ENCODE measurements around the gene ST3GAL3.
A peak's percentile ranks its signal among the peaks of the same experiment; 100 is the strongest.

The ST3GAL3 gene

DNA sequence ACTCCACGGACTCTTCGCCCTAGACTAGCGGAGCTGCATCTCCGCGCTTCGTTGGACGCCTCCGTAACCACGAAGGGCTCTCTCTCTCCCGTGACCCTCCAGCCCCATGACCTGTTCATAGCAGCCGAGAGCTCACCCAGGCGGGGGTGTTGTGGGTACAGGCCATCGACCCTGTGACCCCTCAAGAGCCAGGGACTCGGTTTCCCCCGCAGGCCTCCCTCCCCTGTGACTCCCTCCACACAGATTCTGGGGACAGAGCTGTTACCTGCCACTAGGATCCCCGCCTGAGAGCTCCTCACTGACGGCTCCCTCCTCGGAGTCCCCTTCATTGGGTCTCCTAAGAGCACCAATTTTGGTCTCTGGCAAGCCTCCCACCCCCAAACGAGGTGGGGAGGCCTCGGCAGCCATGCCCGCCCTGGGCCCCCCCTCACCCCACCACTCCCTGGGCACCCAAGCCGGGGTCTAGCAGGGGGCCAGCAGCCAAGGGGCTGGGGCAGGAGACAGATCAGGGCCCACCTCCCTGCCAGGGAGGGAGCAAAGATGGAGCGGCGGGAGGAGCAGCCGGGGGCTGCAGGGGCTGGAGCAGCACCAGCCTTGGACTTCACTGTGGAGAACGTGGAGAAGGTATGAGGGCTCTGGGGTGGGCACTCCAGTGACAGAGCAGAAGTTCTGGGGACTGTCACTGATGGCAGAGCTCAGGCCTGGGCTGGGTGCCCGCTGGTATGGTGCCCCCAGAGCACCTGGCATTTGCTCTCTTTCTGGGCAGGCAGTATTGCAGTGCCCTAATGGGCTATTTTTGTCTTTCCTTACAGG is 239.9 kb downstream of the ST3GAL3 start:
- no peak for DNase-seq

DNA sequence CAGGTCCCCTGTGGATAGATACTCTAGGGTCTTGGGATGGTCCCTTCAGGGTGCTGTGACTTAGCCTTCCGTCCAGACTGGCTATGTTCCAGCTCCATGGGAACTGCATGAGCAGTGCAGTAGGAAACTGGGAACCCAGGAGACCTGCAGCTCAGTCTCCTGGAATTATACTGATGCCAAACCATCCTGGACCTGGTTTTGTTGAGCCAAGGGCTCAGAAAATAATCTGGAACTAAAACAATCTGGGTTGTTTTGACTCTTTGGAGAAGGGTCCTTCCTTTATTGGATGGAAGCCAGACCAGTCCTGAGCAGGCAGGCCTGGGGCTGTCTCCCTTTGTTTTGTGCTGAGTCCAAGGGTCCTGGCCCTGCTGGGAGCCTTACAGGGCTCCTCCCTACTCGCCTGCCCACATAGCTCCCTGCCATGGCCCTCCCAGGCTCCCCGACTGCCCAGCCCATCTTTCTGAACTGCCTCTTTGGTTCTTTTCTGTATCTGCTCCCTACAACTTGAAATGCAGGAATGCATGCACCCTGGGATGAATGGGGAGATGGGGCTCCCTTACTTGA is 240.6 kb downstream of the ST3GAL3 start:
- no peak for DNase-seq

DNA sequence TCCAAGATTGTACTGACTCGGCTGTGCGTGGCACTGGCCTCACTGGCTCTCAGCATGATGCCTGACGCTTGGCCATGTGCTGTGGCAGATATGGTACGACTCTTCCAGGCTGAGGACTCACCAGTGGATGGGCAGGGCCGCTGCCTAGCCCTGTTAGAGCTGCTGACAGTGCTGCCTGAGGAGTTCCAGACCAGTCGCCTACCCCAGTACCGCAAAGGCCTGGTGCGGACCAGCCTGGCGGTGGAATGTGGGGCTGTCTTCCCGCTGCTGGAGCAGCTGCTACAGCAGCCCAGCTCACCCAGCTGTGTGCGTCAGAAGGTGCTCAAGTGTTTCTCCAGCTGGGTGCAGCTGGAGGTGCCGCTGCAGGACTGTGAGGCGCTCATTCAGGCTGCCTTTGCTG is 242.3 kb downstream of the ST3GAL3 start:
- no peak for DNase-seq

DNA sequence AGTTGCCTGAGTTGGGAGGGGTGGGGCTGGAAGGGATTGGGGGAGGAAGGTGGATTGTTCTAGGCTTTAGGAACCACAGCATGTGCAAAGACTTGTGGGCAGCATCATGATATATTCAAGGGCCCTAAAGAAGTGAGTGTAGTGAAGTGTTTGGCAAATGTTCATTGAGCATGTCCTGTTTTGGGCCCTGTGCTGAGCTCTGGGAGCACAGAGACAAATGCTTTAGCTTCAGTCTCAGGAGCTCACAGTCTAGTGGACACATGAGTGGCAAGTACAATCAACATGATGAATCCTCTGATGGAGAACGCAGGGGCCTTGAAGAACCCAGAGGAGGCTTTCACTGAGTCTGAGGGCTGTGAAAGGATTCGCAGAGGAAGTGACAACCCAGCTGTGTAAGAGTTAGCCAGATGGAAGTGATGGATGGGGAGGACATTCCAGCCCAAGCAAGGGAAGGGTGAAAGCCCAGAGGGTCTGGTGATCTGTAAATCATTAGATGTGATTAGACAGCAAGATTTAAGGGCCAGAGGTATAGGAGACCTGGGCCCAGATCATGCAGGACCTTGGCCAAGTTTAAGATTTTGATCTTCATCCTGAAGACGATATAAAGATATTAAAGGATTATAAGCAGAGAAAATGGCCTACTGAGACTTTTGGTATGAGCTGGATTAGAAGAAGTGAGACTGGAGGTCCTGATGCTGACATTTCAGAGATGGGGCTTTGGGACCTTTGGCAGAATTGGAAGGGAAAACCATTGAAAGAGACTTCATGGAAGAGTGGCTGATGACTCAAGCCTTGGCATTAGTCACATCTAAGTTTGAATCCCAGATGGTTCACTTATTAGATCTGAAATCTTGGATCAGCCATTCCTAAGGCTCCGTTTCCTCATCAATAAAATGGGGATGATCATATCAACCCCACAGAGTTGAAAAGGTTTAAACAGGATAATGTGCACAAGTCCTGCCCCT is 244.0 kb downstream of the ST3GAL3 start:
- no peak for DNase-seq

DNA sequence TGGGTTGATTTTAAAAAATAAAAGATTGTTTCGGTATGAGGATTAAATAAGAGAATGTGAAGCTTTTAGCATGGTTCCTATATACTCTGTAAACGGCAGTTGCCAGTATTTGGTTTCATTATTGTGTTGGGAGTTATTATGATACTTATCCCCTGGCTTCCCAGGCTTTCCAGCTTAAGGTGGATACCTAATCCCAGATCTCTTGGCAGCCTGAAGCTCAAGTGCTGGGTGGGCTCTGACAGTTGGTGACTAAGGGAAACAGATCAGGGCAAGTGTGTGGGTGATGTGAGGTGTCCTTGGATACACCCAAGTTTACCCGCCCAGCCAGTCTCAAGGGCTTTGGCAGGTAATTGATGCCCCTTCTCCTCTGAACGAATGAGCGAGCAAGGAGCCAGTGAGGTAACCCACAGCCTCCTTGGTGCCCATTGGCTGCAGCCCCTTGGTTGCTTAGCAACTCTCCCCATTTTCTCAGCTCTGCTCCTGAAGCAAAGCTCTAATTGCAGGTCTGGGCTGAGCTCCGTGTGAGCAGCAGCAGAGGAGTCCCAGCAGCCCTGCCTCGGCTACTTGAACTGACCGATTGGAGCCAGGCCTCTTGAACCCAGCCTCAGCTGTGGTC is 245.5 kb downstream of the ST3GAL3 start:
- DNase-seq = no peak

DNA sequence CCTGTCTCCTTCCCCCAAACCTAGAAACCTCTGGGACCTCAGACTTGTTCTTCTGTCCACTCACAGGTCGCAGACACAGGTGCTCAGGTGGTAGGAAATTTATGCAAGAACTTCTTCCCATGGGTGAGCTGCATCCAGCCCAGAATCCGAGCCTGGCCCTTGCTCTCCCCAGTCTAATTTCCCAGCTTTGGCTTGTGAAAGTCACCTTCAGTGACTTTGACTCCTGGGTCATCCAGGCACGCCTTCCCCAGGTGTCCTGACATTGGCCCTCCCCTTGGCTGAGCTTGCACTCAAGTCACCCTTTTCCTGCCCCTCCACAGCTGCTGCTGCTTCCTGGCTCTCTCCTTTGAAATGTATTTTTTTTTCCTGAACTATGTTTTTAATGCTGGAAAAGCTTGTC is 246.0 kb downstream of the ST3GAL3 start:
- DNase-seq = no peak

DNA sequence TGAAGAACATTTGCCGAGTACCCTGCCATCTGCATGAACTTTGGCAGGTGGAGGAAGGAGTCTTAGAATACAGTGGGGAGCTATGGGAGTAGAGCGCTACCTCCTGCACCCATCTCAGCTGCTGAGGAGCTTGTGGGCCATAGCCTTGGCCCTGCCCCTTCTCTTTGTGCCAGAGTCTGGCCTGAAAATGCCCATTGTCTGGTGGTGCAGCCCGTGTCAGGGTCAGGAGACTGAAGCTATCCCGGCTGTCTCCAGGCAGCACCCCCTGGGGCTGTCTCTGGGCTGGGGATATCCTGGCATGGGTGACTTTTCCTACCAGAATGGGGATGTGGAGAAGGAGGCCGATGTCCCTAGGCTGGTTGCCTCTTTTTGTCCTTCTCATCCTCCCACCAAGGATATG is 246.7 kb downstream of the ST3GAL3 start:
- no peak for DNase-seq

DNA sequence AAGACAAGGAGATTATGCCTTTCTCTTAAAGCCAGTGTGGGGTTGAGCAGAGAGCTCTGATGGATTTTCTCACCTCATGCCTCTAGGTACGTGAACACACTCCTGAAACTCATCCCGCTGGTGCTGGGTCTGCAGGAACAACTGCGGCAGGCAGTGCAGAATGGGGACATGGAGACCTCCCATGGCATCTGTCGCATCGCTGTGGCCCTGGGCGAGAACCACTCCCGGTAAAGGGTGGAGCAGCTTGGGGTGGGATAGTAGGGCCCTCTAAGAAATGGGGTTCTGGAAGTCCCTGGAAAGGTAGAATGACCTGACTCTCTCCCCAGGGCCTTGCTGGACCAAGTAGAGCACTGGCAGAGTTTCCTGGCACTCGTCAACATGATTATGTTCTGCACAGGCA is 248.9 kb downstream of the ST3GAL3 start:
- no peak for DNase-seq

DNA sequence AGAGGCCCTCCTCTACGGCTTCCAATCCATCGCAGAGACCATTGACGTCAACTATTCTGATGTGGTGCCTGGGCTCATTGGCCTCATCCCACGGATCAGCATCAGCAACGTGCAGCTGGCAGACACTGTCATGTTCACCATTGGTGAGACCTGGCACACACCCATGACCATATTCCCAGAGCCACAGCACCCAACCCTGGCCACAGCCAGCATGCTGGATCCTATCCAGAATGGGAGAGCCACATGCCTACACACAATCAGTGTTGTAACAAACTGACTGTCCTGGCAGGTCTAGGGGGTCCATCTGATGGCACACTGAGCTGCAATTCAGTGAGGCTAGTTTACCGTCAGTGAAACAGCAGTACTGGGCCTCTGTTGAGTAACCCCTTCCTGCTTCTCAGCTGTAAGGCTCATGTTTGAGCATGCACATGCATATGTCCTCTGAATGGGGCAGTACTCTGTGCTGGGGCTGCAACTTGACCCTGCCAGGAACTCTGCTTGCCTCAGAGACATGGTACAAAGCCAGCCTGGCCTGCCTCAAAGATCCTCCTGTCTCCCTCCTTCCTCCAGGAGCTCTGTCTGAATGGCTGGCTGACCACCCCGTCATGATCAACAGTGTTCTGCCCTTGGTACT is 250.2 kb downstream of the ST3GAL3 start:
- DNase-seq = no peak

DNA sequence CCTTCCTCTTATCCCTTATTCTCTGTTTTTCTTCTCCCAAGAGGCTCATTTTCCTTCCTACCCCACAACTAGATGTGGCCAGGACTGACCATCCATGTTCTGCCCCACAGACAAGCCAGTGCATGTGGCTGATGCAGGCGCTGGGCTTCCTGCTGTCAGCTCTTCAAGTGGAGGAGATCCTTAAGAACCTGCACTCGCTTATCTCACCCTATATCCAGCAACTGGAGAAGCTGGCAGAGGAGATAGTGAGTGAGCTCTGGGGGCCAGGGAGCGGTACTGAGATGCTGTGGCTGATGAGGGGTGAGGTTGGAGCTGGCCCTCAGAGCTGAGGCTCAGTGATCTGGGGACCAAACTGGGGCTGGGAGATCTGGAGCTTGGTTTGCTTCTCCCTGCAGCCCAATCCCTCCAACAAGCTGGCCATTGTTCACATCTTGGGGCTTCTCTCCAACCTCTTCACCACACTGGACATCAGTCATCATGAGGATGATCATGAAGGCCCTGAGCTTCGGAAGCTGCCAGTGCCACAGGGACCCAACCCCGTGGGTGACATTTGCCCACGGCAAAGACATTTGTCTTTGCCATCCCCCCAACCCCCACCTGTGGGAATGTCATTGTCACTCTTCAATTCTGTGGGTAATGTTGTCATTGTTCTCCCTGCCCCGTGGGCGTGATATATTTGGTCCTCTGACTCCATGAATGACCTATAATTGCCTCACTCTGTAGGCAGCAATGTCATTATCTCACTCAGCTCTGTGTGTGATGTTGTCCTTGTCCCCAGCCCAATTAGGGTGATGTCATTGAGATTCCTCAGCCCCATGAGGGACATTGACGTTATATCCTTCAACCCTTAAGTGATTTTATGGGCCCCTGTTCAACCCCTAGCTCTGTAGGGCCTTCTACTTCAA is 251.3 kb downstream of the ST3GAL3 start:
- DNase-seq = no peak

DNA sequence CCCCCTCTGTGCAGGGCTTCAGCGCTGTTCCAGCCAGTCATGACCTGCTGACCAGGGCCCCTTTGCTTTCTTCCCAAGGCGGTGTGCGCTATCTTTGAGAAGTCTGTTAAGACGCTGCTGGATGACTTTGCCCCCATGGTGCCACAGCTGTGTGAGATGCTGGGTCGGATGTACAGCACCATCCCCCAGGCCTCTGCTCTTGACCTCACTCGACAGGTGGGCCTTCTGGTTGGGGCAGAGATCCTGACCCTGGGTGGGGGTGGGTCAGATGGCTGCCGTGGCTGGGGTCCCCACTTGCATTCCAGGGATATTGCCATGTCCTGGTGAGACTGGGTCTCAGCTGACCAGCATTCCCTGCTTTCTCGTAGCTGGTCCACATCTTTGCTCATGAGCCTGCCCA is 253.5 kb downstream of the ST3GAL3 start:
- no peak for DNase-seq

DNA sequence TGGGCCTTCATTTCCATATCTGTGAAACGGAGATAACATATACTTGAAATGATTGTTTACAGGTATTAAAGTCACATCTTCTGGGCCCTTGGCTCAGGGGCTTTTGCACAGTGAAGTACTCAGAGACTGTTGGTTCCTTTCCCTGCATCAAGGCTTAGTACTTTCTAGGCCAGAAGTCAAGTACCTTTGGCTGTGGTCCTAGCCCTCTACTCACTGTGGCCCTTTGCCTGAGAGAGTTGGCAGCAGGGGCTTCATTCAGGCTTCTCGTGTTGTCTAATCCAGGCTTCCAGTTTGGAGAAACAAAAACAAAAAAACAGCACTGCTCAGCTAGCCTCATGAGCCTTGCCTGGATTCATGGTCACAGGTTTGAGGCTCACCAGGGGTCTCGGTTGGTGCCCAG is 254.4 kb downstream of the ST3GAL3 start:
- DNase-seq = no peak

DNA sequence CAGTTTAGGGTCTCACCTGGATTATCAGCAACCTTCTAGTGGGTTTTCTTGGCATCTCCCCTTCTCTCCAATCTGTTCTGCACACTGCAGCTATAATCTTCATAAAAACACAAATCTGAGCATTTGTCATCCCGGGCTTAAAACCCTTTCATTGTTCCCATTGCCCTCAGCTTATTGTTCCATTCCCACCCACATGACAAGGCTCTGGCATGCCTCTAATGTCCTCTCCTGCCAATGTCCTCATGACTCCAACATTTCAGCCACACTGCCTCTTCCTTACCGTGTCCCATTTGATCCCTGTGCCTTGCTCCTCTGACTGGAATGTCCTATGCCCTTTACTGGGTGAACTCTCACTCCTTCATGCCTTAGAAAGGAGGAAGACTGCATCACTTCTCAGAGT is 255.0 kb downstream of the ST3GAL3 start:
- DNase-seq = no peak

DNA sequence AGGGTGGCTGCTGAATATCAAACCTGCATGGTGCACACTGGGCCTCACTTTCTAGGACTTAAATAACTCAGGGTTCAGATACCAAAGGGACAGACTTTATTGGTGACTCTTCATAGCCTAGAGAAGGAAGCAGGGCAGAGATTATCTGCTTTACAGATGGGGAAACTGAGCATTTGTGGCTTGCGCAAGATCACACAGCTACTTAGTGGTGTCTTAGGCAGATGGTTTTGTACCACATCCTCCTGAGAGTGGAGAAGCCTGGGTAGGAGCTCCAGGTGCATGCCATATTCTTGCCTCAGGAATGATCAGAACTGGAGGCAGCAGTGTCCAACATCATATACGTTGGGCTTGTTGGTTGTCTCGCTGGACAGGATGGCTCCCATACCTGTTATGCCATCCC is 255.7 kb downstream of the ST3GAL3 start:
- no peak for DNase-seq

DNA sequence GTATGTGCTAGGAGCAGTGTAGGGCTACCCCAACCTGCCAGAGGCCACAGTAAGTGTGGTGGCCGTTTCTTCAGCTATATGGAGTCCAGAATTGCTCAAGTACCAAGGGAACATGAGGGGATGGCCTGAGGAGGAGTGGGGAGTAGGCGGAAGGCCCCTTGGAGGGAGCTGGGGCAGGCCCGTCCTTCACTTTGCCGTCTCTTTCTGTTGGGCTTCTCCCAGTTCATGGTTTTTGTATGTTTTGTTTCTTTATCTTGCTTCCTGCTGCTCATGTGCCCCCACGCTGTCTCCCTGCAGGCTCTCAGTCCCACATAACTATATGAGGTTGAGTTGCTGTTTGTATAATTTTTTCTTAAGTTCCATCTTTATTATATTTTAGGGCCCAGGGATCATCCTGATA is 256.6 kb downstream of the ST3GAL3 start:
- no peak for DNase-seq

DNA sequence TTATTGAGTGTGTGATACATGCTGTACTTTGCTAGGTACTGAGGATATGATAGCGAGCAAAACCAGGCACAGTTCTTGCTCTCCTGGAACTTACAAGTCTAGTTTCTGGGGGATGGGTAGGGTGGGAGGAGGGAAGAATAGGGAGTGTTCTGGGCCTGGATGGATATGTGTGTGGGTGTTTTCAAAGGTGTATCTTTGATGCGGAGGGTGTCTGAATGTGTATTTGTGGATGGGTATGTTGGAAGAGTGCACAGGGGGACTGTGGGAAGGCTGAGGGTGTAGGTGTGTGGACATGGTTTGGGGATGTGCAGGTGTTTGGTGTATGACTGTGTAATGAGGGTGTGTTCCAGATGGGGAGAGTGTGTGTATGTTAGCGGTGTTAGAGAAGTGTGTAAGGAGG is 258.0 kb downstream of the ST3GAL3 start:
- DNase-seq = no peak

DNA sequence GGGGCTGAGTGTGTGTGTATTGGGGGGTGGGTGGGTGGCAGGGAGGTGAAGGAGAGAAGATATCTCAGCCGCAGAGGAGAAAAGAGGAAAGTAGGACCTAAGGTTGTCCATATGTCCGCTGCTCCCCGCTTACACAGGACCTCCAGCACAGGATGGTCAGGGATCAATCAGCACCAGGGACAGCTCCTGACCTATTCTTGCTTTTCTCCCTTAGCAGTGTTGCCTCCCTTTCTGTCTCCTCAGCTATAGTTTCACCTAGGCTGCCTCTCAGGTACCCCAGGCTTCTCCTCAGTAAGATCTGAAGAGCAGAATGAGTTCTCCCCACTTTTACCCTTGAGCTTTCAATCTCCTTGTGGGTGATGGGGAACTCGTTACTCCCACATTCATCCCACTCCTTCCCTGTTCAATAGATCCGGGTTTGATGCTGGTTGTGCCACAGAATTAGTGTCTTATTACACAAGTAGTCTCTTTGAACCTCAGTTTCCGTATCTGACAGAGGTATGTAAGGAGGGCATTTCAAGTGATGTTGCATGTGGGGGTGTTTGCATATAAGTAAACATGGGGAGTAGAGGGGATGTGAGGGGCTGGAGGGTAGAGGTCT is 261.1 kb downstream of the ST3GAL3 start:
- DNase-seq = peak; percentile 44

DNA sequence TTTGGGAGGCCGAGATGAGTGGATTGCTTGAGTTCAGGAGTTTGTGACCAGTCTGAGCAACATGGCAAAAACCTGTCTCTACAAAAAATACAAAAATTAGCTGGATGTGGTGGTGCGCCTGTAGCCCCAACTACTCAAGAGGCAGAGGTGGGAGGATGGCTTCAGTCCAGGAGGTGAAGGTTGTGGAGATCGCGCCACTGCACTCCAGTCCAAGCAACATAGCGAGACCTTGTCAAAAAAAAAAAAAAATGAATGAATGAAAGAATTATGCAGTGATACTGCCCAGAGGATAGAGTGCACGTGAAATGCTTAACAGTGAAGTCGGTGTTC is 262.0 kb downstream of the ST3GAL3 start:
- DNase-seq = no peak

DNA sequence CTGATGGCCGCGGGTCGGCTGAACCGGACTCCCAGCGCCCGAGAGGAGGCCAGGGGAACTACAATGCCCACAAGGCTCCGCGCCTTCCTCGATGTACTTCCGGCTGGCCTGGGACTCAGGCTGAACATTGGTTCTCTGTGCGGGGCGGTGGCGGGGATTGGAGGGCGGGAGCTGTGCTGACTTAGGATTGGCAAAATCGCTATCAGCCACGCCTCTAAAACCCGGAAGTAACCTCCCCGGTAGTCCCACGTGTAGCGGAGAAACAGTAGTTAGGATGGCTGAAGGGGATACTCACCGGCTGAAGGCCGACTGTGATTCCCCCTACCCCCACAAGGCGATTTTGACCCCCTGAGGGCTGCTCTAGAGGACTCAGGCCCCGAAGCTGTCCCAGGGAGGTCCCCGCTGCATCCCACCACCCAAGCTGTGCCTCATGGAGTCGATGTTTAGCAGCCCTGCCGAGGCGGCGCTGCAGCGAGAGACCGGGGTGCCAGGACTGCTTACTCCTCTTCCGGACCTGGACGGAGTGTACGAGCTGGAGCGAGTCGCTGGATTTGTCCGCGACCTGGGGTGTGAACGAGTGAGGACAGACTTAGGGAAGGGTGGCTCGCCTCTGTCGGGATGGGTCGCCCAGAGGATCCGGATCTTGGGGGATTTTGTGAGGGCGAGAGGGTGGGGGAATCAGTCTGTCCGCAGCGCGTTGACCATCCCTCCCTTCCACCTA is 262.6 kb downstream of the ST3GAL3 start, which contains the start of gene DPH2:
Gene DPH2 (plus strand): TSS at position 265 of the 721 bp plus-strand sequence. CDS start 166 bp downstream, at position 431.
- DNase-seq = peak; percentile 96

DNA sequence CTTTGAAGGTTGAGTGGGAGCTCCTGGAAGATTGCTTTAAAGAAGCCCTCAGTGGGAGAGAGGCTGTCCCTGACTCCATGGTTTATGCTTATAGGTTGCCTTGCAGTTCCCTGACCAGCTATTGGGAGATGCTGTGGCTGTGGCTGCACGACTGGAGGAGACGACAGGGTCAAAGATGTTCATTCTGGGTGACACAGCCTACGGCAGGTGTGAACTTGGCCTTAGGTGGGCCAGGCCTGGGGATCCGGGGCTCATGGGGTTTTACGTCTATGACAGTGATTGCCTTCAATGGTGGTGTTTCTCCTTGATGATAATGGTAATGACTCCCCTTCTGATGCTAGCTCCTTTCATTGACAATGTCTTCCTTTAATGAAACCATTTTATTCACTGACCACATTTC is 263.2 kb downstream of the ST3GAL3 start:
- DNase-seq = no peak

Data from CD4-positive, alpha-beta T cell treated with Interleukin-17A for 4 hours (primary cell).